GM12873 (cell line): ENCODE results near the gene TNFSF12.

Experiments used
- CTCF ChIP-seq: IDR thresholded peaks from 2 replicates; pipeline ENCODE4 v1.5.1; 2012; ENCODE audit warnings: low read depth, mild to moderate bottlenecking, moderate library complexity, low read length, control low read depth; ENCODE audit not compliant: insufficient read depth; ENCODE audit errors: missing control alignments

Gene TNFSF12

GRCh38 chr17:7579001-7579833 lies 30.4 kb downstream of the TNFSF12 start, which contains the start of gene CD68:
CD68 (plus strand) TSS chr17:7579638; CDS start chr17:7579678, 40 bp downstream.
- no peak for TF ChIP-seq CTCF

- TF ChIP-seq CTCF, result no peak
These were observed 31.2 kb downstream of the TNFSF12 start for GRCh38 chr17:7579834-7580603.

DNA sequence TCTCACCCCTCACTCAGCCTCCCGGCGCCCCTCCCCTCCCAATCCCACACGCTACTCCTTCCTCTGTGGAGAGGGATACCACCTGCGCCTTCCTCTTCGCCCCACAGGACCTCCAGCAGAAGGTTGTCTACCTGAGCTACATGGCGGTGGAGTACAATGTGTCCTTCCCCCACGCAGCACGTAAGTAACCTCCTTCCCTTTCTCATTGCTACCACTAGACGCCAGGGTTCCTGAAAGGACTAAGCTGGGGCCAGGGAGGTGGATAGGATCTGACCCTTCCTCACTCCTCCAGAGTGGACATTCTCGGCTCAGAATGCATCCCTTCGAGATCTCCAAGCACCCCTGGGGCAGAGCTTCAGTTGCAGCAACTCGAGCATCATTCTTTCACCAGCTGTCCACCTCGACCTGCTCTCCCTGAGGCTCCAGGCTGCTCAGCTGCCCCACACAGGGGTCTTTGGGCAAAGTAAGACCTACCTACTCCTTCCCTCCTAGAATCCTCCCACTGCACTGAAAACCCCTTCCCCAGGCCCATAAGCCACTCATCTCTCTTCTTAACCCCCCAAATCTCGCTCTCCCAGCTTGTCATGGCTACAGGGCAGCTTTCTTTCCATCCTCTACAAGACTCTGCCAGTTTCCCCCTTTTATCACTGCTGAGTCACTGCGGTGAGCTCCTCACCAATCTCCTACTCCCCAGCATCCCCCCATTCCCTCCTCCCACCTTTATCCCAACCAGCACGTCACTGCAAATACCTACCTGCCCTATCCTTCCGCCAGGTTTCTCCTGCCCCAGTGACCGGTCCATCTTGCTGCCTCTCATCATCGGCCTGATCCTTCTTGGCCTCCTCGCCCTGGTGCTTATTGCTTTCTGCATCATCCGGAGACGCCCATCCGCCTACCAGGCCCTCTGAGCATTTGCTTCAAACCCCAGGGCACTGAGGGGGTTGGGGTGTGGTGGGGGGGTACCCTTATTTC lies 32.0 kb downstream of the TNFSF12 start:
- TF ChIP-seq CTCF, result no peak

DNA sequence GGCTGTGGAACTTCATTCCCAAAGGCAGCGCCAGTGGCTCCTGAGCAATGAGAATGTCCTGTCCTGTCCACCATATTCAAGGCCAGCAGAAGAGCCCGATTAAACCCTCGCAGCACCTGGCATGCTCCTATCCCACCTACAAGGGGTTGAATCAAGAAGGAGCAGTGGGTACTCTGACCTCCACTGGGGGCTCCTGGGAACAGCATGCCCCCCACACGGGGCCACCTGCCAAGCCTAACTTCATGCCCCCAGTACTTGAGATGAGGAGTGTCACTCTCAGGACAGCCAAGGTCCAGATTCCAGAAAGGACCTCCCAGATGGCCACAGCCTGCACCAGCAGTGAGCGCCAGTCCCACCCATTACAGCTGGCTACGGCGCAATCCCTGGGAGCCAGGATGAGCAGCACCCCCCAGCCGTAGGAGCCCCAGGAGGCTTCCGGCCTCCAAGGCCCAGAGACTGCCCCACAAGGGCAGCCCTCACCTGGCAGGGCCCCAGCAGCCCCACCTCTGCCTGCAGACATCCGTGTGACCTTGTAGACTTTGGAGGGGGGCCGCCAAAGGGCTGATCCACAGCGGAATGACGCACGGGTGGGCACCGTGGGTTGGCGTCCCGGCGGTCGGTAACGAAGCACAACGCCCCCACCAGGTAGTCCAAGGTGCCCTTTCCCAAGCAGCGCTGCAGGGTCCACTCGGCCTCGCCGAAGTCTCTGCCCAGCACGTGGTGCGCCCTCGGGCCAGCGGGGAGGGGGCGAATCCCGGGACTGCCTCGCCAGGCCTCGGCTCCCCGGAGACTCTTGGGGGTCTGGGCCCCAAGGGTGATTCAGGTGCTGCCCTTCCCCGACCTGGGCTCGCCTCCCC lies 33.8 kb downstream of the TNFSF12 start:
- TF ChIP-seq CTCF, result no peak

DNA sequence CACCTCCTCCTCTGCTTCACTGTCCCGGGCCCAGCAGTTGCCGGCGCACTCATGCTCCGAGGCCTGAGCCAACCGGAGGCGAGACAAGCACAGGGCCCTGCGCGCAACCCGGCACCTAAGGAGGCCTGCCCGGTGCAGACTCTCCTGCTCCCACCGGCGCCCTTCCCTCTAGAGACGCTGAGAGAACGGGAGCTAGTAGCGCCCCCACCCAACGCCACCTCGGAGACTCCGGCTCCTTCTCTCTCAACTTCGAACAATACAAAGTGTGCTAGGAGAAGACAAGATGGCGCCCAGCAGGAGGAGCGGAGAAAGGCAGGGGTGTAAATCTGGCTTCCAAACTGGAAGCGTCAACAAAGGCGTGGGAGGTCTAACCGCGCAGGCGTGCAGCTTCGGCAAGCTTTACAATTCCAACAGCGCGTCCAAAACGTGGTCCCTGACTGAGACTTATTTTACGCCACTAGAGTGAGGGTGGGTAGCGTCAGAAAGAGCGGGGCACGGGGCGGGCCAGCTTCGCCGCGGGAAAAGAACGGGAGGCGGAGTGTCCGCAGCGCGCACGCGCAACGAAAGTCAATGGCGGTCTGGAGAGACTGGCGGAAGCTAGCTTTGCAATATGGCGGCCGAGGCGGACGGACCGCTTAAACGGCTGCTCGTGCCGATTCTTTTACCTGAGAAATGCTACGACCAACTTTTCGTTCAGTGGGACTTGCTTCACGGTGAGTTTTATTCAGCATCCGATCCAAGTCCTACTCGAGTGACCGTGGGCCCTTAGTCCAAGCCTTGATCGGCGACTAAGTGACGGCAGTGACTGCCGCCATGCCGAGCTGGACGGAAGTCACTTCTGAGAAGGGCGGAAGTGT lies 34.6 kb downstream of the TNFSF12 start, which contains the start of gene MPDU1:
MPDU1 (plus strand) TSS at position 600 of the 857 bp plus-strand sequence; CDS start at position 611, 11 bp downstream.
- no peak for TF ChIP-seq CTCF
